GM12878 (cell line): Measurements from ENCODE around the gene GGNBP2. TPM values are rescaled to one million over a fixed set of nuclear protein-coding genes. Genes with fewer than 3 reads are reported as not detected.

Experiments
- BMI1 ChIP-seq: fragments of 450-650 bp; IDR thresholded peaks from 2 replicates; pipeline ENCODE4 v1.6.1; 2016; ENCODE audit warnings: mild to moderate bottlenecking, moderate library complexity, borderline replicate concordance
- EZH2 ChIP-seq: IDR thresholded peaks from 2 replicates; pipeline ENCODE4 v1.6.1; 2012; ENCODE audit warnings: low read depth, mild to moderate bottlenecking, control low read depth, inconsistent platforms, low read length, borderline replicate concordance; ENCODE audit not compliant: control insufficient read depth
- FOS ChIP-seq: IDR thresholded peaks from 3 replicates; pipeline ENCODE4 v1.6.1; 2011; ENCODE audit warnings: borderline replicate concordance; ENCODE audit not compliant: insufficient read length; ENCODE audit errors: extremely low read depth
- FOXM1 ChIP-seq: IDR thresholded peaks from 2 replicates; pipeline ENCODE4 v1.6.1; 2012; ENCODE audit warnings: low read depth, mild to moderate bottlenecking, inconsistent platforms, low read length, moderate library complexity
- HCFC1 ChIP-seq: fragments of 150-350 bp; IDR thresholded peaks from 2 replicates; pipeline ENCODE4 v1.6.1; 2014; ENCODE audit warnings: low read length
- IKZF1 ChIP-seq: fragments of 450-650 bp; conservative IDR thresholded peaks from 2 replicates; pipeline ENCODE4 v1.6.1; 2017; ENCODE audit warnings: antibody characterized with exemption, mild to moderate bottlenecking
- IRF4 ChIP-seq: IDR thresholded peaks from 2 replicates; pipeline ENCODE4 v1.6.1; 2011; ENCODE audit warnings: low read depth, low read length
- NBN ChIP-seq: fragments of 450-650 bp; IDR thresholded peaks from 2 replicates; pipeline ENCODE4 v1.6.1; 2016
- NR2C1 ChIP-seq: fragments of 450-650 bp; IDR thresholded peaks from 2 replicates; pipeline ENCODE4 v1.6.1; 2017; ENCODE audit warnings: antibody characterized with exemption, mild to moderate bottlenecking, moderate library complexity
- NR2F1 ChIP-seq: fragments of 450-650 bp; conservative IDR thresholded peaks from 2 replicates; pipeline ENCODE4 v1.6.1; 2017; ENCODE audit warnings: mild to moderate bottlenecking
- SIN3A ChIP-seq: IDR thresholded peaks from 2 replicates; pipeline ENCODE4 v1.6.1; 2012; ENCODE audit warnings: low read depth, low read length, improper control_type of control experiment
- SMC3 ChIP-seq: IDR thresholded peaks from 2 replicates; pipeline ENCODE4 v1.6.1; 2011; ENCODE audit warnings: low read length, improper control_type of control experiment, borderline replicate concordance
- SP1 ChIP-seq: IDR thresholded peaks from one replicate; pipeline ENCODE4 v1.6.1; 2011; ENCODE audit warnings: low read depth, low read length
- SUPT20H ChIP-seq: IDR thresholded peaks from 2 replicates; pipeline ENCODE4 v1.6.1; 2011; ENCODE audit warnings: low read depth, mild to moderate bottlenecking, low read length, moderate library complexity, borderline replicate concordance; ENCODE audit not compliant: control insufficient read depth
- SUZ12 ChIP-seq: fragments of 200-600 bp; sonication (generic); IDR thresholded peaks from one replicate; pipeline ENCODE4 v1.6.1; 2018; ENCODE audit warnings: antibody characterized with exemption, mild to moderate bottlenecking; ENCODE audit not compliant: unreplicated experiment
- TCF3 ChIP-seq: IDR thresholded peaks from 2 replicates; pipeline ENCODE4 v1.6.1; 2012; ENCODE audit warnings: low read depth, mild to moderate bottlenecking, low read length, borderline replicate concordance; ENCODE audit not compliant: insufficient read depth
- ZSCAN29 ChIP-seq: fragments of 450-650 bp; IDR thresholded peaks from 2 replicates; pipeline ENCODE4 v1.6.1; 2017; ENCODE audit warnings: mild to moderate bottlenecking, moderate library complexity
- polyA plus RNA-seq, 11 experiments: library from polyadenylated mRNA; depleted of rRNA in 4 of 11; unstranded in 6 of 11; stranded (reverse) in 5 of 11; fragments of >200 nt; fragmentation: Nextera tagmentation in 4 of 11; fragmentation: Illumina TruSeq in 1 of 11; extraction: Ambion mirVana in 4 of 11; extraction: Trizol in 1 of 11; gene quantifications; 1 replicate in 1 of 11; 2 replicates in 10 of 11; pipeline versions ENCODE4 v1.2.1 to v1.2.3, GENCODE V29; 2011 to 2016; ENCODE audit warnings: inconsistent platforms in 2 of 11, missing spikeins in 2 of 11, low read depth in 1 of 11
- total RNA-seq, 4 experiments: library from RNA; depleted of rRNA in 3 of 4; stranded (reverse); fragments of >200 nt in 3 of 4; fragmentation: Illumina TruSeq in 1 of 4; extraction: Trizol in 1 of 4; gene quantifications; 2 replicates each; pipeline versions ENCODE4 v1.2.1 to v1.2.3, GENCODE V29; 2013 to 2021
- TF ChIP-seq, protein P1 (sequence below): IDR thresholded peaks from 2 replicates; pipeline ENCODE4 v1.6.1; 2011; ENCODE audit warnings: borderline replicate concordance, low read depth, mild to moderate bottlenecking, moderate library complexity, mixed read lengths, low read length; ENCODE audit not compliant: insufficient read depth; ENCODE audit errors: extremely low read length
- TF ChIP-seq, protein P2 (sequence below): IDR thresholded peaks from 2 replicates; pipeline ENCODE4 v1.6.1; 2012; ENCODE audit warnings: mild to moderate bottlenecking, low read depth, low read length
- TF ChIP-seq, protein P3 (sequence below): fragments of 450-650 bp; IDR thresholded peaks from 2 replicates; pipeline ENCODE4 v1.6.1; 2018; ENCODE audit warnings: borderline replicate concordance, mild to moderate bottlenecking; ENCODE audit not compliant: partially characterized antibody
- TF ChIP-seq, protein P4 (sequence below): IDR thresholded peaks from 2 replicates; pipeline ENCODE4 v1.6.1; 2012; ENCODE audit warnings: low read depth, low read length, improper control_type of control experiment

Gene GGNBP2
- total and polyA plus RNA-seq, 10 of the 15 experiments (the other 5 are each of a cell fraction or from before 2014, with no cell fraction given): 36.3 to 82.0 (median 50.0) TPM

DNA sequence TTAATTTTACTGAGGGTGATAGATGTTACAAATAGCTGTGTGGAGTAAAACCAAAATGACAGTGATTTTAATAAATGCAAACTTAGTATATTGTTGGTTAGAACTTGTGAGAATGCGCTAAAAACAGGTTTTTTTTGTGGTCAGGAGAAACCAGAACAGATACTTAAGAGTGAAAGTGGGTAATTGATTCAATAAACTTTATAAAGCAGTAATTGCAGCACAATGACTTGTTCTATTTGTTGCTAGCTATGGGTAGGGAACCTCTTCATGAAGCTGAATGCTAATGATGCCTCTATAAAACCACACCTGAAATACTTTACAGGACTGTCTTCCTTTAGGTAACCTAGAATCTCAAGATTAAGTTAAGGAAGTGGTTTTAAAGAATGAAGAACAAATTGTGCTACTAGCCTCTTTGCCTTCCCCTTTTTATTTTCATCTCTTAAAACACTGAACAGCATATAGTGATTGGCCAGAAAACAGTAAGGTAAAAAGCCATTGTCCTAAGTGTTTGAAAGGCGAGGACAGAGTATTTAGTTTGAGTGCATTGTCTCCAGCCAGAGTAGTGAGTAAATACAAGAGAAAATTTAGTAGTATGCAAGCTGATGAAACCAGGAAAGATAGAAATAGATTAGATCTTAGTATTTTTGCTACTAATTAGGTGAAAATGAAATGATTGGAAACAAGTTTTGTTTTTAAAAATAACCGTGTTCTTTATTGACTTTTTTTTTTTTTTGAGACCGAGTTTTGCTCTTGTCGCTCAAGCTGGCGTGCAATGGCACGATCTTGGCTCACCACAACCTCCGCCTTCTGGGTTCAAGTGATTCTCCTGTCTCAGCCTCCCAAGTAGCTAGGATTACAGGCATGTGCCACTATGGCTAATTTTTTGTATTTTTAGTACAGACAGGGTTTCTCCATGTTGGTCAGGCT is 6.0 kb downstream of the GGNBP2 start (continued):
- no peak for TF ChIP-seq TCF3
- TF ChIP-seq, protein P1, sequence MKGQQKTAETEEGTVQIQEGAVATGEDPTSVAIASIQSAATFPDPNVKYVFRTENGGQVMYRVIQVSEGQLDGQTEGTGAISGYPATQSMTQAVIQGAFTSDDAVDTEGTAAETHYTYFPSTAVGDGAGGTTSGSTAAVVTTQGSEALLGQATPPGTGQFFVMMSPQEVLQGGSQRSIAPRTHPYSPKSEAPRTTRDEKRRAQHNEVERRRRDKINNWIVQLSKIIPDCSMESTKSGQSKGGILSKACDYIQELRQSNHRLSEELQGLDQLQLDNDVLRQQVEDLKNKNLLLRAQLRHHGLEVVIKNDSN: no peak
- peak; percentile 61; the same call in 1 of the 2 replicates for TF ChIP-seq NR2F1
- TF ChIP-seq IKZF1: peak; percentile 33; the same call in 1 of the 2 replicates
- no peak for TF ChIP-seq FOS
- no peak for TF ChIP-seq EZH2
- no peak for TF ChIP-seq NR2C1
- TF ChIP-seq SP1: no peak
- TF ChIP-seq, protein P2, sequence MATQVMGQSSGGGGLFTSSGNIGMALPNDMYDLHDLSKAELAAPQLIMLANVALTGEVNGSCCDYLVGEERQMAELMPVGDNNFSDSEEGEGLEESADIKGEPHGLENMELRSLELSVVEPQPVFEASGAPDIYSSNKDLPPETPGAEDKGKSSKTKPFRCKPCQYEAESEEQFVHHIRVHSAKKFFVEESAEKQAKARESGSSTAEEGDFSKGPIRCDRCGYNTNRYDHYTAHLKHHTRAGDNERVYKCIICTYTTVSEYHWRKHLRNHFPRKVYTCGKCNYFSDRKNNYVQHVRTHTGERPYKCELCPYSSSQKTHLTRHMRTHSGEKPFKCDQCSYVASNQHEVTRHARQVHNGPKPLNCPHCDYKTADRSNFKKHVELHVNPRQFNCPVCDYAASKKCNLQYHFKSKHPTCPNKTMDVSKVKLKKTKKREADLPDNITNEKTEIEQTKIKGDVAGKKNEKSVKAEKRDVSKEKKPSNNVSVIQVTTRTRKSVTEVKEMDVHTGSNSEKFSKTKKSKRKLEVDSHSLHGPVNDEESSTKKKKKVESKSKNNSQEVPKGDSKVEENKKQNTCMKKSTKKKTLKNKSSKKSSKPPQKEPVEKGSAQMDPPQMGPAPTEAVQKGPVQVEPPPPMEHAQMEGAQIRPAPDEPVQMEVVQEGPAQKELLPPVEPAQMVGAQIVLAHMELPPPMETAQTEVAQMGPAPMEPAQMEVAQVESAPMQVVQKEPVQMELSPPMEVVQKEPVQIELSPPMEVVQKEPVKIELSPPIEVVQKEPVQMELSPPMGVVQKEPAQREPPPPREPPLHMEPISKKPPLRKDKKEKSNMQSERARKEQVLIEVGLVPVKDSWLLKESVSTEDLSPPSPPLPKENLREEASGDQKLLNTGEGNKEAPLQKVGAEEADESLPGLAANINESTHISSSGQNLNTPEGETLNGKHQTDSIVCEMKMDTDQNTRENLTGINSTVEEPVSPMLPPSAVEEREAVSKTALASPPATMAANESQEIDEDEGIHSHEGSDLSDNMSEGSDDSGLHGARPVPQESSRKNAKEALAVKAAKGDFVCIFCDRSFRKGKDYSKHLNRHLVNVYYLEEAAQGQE: no peak
- TF ChIP-seq IRF4: 0 out of 2 replicates have a peak, but pooled peaks have one; percentile 41
- TF ChIP-seq HCFC1: no peak
- TF ChIP-seq ZSCAN29: 0 out of 2 replicates have a peak, but pooled peaks have one; percentile 68
- TF ChIP-seq, protein P3, sequence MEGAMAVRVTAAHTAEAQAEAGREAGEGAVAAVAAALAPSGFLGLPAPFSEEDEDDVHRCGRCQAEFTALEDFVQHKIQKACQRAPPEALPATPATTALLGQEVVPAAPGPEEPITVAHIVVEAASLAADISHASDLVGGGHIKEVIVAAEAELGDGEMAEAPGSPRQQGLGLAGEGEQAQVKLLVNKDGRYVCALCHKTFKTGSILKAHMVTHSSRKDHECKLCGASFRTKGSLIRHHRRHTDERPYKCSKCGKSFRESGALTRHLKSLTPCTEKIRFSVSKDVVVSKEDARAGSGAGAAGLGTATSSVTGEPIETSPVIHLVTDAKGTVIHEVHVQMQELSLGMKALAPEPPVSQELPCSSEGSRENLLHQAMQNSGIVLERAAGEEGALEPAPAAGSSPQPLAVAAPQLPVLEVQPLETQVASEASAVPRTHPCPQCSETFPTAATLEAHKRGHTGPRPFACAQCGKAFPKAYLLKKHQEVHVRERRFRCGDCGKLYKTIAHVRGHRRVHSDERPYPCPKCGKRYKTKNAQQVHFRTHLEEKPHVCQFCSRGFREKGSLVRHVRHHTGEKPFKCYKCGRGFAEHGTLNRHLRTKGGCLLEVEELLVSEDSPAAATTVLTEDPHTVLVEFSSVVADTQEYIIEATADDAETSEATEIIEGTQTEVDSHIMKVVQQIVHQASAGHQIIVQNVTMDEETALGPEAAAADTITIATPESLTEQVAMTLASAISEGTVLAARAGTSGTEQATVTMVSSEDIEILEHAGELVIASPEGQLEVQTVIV: no peak
- TF ChIP-seq SUPT20H: no peak
- no peak for TF ChIP-seq SMC3
- TF ChIP-seq, protein P4, sequence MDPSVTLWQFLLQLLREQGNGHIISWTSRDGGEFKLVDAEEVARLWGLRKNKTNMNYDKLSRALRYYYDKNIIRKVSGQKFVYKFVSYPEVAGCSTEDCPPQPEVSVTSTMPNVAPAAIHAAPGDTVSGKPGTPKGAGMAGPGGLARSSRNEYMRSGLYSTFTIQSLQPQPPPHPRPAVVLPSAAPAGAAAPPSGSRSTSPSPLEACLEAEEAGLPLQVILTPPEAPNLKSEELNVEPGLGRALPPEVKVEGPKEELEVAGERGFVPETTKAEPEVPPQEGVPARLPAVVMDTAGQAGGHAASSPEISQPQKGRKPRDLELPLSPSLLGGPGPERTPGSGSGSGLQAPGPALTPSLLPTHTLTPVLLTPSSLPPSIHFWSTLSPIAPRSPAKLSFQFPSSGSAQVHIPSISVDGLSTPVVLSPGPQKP: no peak
- TF ChIP-seq SIN3A: no peak
- TF ChIP-seq BMI1: peak; percentile 23; the same call in 1 of the 2 replicates
- no peak for TF ChIP-seq SUZ12
- TF ChIP-seq FOXM1: 0 out of 2 replicates have a peak, but pooled peaks have one; percentile 14
- TF ChIP-seq NBN: peak; percentile 36; the same call in 1 of the 2 replicates
